DMS153 (cell line): ENCODE results near the gene BEST3.

ENCODE experiments used
- DNase-seq: peaks from one replicate; lab custom pipeline; 2025; lab: John Stamatoyannopoulos, UW

The BEST3 gene

GRCh38 chr12:69698769-69699540, at the start of gene BEST3:
Gene BEST3 (minus strand): TSS chr12:69699303. CDS start chr12:69697798, 1,505 bp downstream.
- DNase-seq: peak; percentile 95

GRCh38 chr12:69744109-69744508, 45.0 kb upstream of the BEST3 start:
- no peak for DNase-seq

GRCh38 chr12:69739287-69740191, 40.4 kb upstream of the BEST3 start:
- DNase-seq: peak; percentile 27

- DNase-seq: peak; percentile 79
Observed at GRCh38 chr12:69738351-69739286, 39.5 kb upstream of the BEST3 start, which contains the start of gene RAB3IP. Gene RAB3IP (plus strand): TSS chr12:69738860. CDS start chr12:69755409, 16,549 bp downstream.

GRCh38 chr12:69733638-69734037, 34.5 kb upstream of the BEST3 start:
- DNase-seq: no peak

GRCh38 chr12:69732088-69732487, 33.0 kb upstream of the BEST3 start:
- no peak for DNase-seq

- no peak for DNase-seq
Observed at GRCh38 chr12:69726922-69727321, 27.8 kb upstream of the BEST3 start.

- DNase-seq: no peak
Observed at GRCh38 chr12:69720750-69721149, 21.6 kb upstream of the BEST3 start.

- peak; percentile 23 for DNase-seq
Observed at GRCh38 chr12:69719336-69720316, 20.5 kb upstream of the BEST3 start.

GRCh38 chr12:69714542-69714941, 15.4 kb upstream of the BEST3 start:
- DNase-seq: no peak

GRCh38 chr12:69712826-69713225, 13.7 kb upstream of the BEST3 start:
- no peak for DNase-seq

- no peak for DNase-seq
Observed at GRCh38 chr12:69708649-69709048, 9.5 kb upstream of the BEST3 start.

GRCh38 chr12:69704357-69704756, 5.3 kb upstream of the BEST3 start:
- no peak for DNase-seq

GRCh38 chr12:69703146-69703642, 4.1 kb upstream of the BEST3 start:
- peak; percentile 29 for DNase-seq

GRCh38 chr12:69701826-69702225, 2.7 kb upstream of the BEST3 start:
- no peak for DNase-seq

- DNase-seq: no peak
Observed at GRCh38 chr12:69698054-69698453, 1.0 kb downstream of the BEST3 start.

GRCh38 chr12:69694123-69694522, 5.0 kb downstream of the BEST3 start:
- DNase-seq: no peak

- DNase-seq: no peak
Observed at GRCh38 chr12:69689638-69690037, 9.5 kb downstream of the BEST3 start.

GRCh38 chr12:69688471-69689427, 10.4 kb downstream of the BEST3 start:
- DNase-seq: no peak
